K562 (cell line): ENCODE results near the gene ADPRHL1. TPM values are rescaled to one million over a fixed set of nuclear protein-coding genes. Genes with fewer than 3 reads are reported as not detected.

ENCODE experiments used
- CCNT2 ChIP-seq: IDR thresholded peaks from 2 replicates; pipeline ENCODE4 v1.6.1; 2011; ENCODE audit warnings: borderline replicate concordance, low read depth, mild to moderate bottlenecking, moderate library complexity, mixed read lengths, low read length; ENCODE audit not compliant: insufficient read length; ENCODE audit errors: extremely low read depth
- CHCHD3 ChIP-seq: fragments of 250-450 bp; sonication (Bioruptor Pico); IDR thresholded peaks from 2 replicates; pipeline ENCODE4 v2.1.2; 2022; ENCODE audit warnings: mild to moderate bottlenecking
- ERF ChIP-seq: fragments of 450-650 bp; formaldehyde crosslinking; IDR thresholded peaks from 2 replicates; pipeline ENCODE4 v1.4.0; 2020; ENCODE audit warnings: mild to moderate bottlenecking, mixed read lengths
- GTF2B ChIP-seq: IDR thresholded peaks from 2 replicates; pipeline ENCODE4 v1.6.1; 2011; ENCODE audit not compliant: insufficient read length; ENCODE audit errors: extremely low read depth
- IRF2 ChIP-seq: sonication (generic); formaldehyde crosslinking; IDR thresholded peaks from 2 replicates; pipeline ENCODE4 v1.8.1; 2022; ENCODE audit warnings: mild to moderate bottlenecking, missing genetic modification reagents
- KAT8 ChIP-seq: fragments of 450-650 bp; IDR thresholded peaks from 2 replicates; pipeline ENCODE4 v1.6.1; 2016; ENCODE audit warnings: low read depth, mild to moderate bottlenecking
- MEIS2 ChIP-seq: fragments of 450-650 bp; IDR thresholded peaks from 2 replicates; pipeline ENCODE4 v1.6.1; 2014; ENCODE audit warnings: mild to moderate bottlenecking; ENCODE audit not compliant: partially characterized antibody
- NR2C2 ChIP-seq, 2 experiments: fragments of 200-800 bp in 1 of 2; sonication (Bioruptor generic) in 1 of 2; sonication (generic) in 1 of 2; formaldehyde crosslinking in 1 of 2; IDR thresholded peaks; 2 replicates each; pipeline versions ENCODE4 v1.6.1 to v1.8.0; 2016 to 2022; ENCODE audit warnings: mild to moderate bottlenecking in 1 of 2, missing compliant biosample characterization in 1 of 2, missing genetic modification characterization in 1 of 2, missing genetic modification reagents in 1 of 2
- RREB1 ChIP-seq: fragments of 250-450 bp; sonication (Bioruptor Pico); IDR thresholded peaks from 2 replicates; pipeline ENCODE4 v1.4.0; 2020
- SIX5 ChIP-seq, 2 experiments: IDR thresholded peaks; 2 replicates each; pipeline ENCODE4 v1.6.1; 2011; ENCODE audit warnings: low read length in 2 of 2, borderline replicate concordance in 1 of 2, low read depth in 1 of 2, mild to moderate bottlenecking in 1 of 2, moderate library complexity in 1 of 2; ENCODE audit not compliant: insufficient read depth in 1 of 2
- TBL1XR1 ChIP-seq, 2 experiments: IDR thresholded peaks; 2 replicates each; pipeline ENCODE4 v1.6.1; 2012; ENCODE audit warnings: improper control_type of control experiment in 2 of 2, low read length in 2 of 2, mild to moderate bottlenecking in 1 of 2
- YBX1 ChIP-seq: fragments of 450-650 bp; IDR thresholded peaks from 2 replicates; pipeline ENCODE4 v1.7.1; 2016; ENCODE audit warnings: mild to moderate bottlenecking
- ZBED1 ChIP-seq: IDR thresholded peaks from 2 replicates; pipeline ENCODE4 v1.6.1; 2014
- ZNF217 ChIP-seq: sonication (generic); formaldehyde crosslinking; IDR thresholded peaks from 2 replicates; pipeline ENCODE4 v1.8.0; 2022; ENCODE audit warnings: mild to moderate bottlenecking, missing genetic modification reagents
- polyA plus RNA-seq, 8 experiments: library from polyadenylated mRNA; depleted of rRNA in 4 of 8; stranded (reverse) in 5 of 8; unstranded in 3 of 8; fragments of >200 nt; fragmentation: Nextera tagmentation in 2 of 8; fragmentation: Illumina TruSeq in 1 of 8; extraction: Ambion mirVana in 2 of 8; extraction: Trizol in 1 of 8; gene quantifications; 2 replicates each; pipeline versions ENCODE4 v1.2.1 to v1.2.3, GENCODE V29; 2011 to 2014; ENCODE audit warnings: inconsistent platforms in 1 of 8, missing spikeins in 1 of 8
- total RNA-seq, 7 experiments: library from RNA; depleted of rRNA in 6 of 7; stranded (reverse); fragments of >200 nt in 6 of 7; fragmentation: Illumina TruSeq in 2 of 7; extraction: Trizol in 2 of 7; gene quantifications; 2 replicates each; pipeline versions ENCODE4 v1.2.1 to v1.2.3, GENCODE V29; 2011 to 2021; ENCODE audit warnings: low replicate concordance in 1 of 7
- TF ChIP-seq, protein P1 (sequence below): sonication (generic); formaldehyde crosslinking; IDR thresholded peaks from 2 replicates; pipeline ENCODE4 v1.8.0; 2022; ENCODE audit warnings: missing genetic modification reagents, mild to moderate bottlenecking, moderate library complexity, borderline replicate concordance

Gene ADPRHL1
- total and polyA plus RNA-seq, 9 of the 15 experiments (the other 6 are each of a cell fraction or from before 2014, with no cell fraction given) = 0.06 to 0.76 (median 0.37) TPM; not detected in 1

DNA sequence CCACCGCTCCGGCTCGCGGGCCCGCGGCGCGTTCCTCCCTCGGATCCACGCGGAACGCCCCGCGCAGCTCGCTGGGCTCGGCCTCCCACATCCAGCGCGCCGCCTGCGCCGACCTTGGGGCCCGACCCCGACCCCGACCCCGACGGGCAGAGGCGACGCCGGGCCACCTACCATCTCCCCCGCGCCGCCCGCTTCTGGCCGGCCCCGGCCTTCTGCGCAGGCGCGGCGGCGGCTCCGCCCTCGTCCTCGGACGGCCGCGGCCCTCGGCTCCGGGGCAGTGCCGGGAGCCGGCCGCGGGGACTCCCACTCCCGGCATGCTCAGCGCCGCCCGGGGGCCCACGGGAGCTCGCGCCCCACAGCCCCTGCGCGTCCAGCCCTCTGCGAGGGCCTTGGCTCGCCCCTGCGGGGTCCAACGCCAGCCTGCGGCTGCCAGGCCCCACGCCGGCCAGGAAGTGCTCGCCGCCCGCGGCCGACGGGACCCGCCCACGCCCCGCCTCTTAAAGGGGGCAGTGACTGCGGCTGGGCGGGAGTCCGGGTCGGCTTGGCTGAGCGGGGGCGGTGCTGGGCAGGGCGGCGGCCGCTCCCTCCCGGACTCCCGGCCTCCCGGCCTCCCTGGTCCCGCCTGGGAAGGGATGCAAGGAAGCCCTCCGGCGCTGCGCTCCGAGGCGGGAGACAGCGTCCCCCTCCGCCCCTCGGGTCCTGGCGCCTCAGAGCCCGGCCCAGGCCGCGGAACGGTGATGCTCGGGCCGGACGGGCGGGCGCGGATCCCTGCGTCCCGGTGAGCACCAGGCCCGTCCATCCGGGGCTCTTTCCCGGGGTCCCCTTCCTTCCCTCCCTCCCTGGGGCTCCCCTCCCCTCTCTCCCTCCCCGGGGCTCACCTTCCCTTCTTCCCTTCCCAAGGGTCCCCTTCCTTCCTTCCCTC lies 37.5 kb upstream of the ADPRHL1 start, which contains the start of gene DCUN1D2 (continued):
- no peak for TF ChIP-seq IRF2 (CRISPR knock-in tag)
- TF ChIP-seq CCNT2 = peak; percentile 78
- no peak; the same call in 1 of the 2 replicates for TF ChIP-seq NR2C2 (CRISPR knock-in tag; IDR thresholded peaks at IDR 0.05)
- TF ChIP-seq NR2C2 (tag; IDR thresholded peaks at IDR 0.05) = peak; percentile 53; the same call in 1 of the 2 replicates
- TF ChIP-seq ZBED1 = no peak
- 0 out of 2 replicates have a peak, but pooled peaks have one; percentile 19 for TF ChIP-seq ERF (CRISPR knock-in tag)
- TF ChIP-seq CHCHD3 (CRISPR knock-in tag) = no peak
- TF ChIP-seq MEIS2 = peak; percentile 59
- TF ChIP-seq GTF2B = no peak
- TF ChIP-seq TBL1XR1 (IDR thresholded peaks at IDR 0.05; ENCODE audit: low read length in 2 of 2) = no peak
- TF ChIP-seq SIX5 (IDR thresholded peaks at IDR 0.05; ENCODE audit: borderline replicate concordance in 1 of 2, insufficient read depth in 1 of 2, low read depth in 1 of 2, low read length in 2 of 2) = peak in 1 of 2 experiments; percentile 32; a peak in 1 of 4 replicates
- TF ChIP-seq RREB1 (CRISPR knock-in tag) = 0 out of 2 replicates have a peak, but pooled peaks have one; percentile 33
- TF ChIP-seq YBX1 = no peak
- TF ChIP-seq ZNF217 (CRISPR knock-in tag) = no peak
- TF ChIP-seq KAT8 = no peak
- TF ChIP-seq, protein P1, sequence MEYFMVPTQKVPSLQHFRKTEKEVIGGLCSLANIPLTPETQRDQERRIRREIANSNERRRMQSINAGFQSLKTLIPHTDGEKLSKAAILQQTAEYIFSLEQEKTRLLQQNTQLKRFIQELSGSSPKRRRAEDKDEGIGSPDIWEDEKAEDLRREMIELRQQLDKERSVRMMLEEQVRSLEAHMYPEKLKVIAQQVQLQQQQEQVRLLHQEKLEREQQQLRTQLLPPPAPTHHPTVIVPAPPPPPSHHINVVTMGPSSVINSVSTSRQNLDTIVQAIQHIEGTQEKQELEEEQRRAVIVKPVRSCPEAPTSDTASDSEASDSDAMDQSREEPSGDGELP = no peak; the same call in 1 of the 2 replicates
